ENCODE measurements around the gene TENM3.

TENM3 gene

GRCh38 chr4:182756161-182756690, 513.0 kb downstream of the TENM3 start:
- Mint-ChIP-seq H3K36me3 (no peaks in the 10 kb centered on the region), H3K4me3 (no peak overlapping the region), H3K9me3 (no peaks in the 10 kb centered on the region), H3K4me1 (no peaks in the 10 kb centered on the region), H3K27ac (no peak overlapping the region), H3K27me3 (no peaks in the 10 kb centered on the region)

GRCh38 chr4:182758273-182758672, 515.1 kb downstream of the TENM3 start:
- H3K4me3 Mint-ChIP-seq = no peak overlapping the region
- no peaks in the 10 kb centered on the region for H3K4me1 Mint-ChIP-seq
- H3K36me3 Mint-ChIP-seq = no peaks in the 10 kb centered on the region
- no peaks in the 10 kb centered on the region for H3K9me3 Mint-ChIP-seq
- H3K27ac Mint-ChIP-seq = no peak overlapping the region
- no peaks in the 10 kb centered on the region for H3K27me3 Mint-ChIP-seq

DNA sequence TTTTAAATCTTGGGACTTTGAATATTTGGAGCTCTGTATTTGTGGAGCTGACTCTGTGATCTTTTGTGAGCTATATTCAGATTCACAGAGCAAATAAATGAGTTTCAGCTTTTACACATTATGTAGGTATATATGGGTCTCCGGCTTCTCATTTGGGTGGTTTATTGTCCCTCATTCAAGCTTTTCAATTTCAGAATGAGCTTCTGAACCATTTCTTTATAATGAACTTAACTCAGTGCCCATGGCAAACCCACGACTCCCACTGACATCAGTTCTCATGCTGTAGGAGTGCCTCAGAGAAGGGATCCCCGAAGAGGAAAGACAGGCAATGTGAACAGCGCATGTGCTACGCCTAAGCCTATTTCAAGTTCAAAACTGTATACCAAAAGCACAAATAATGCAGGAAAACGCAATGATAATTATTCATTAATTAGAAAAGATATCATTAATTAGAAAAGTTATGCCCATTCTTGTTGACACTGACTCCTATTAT, 517.4 kb downstream of the TENM3 start:
- Mint-ChIP-seq H3K27ac (no peak overlapping the region), H3K36me3 (no peaks in the 10 kb centered on the region), H3K4me3 (no peak overlapping the region), H3K27me3 (peaks cover 4% of the 10 kb centered on the region), H3K9me3 (no peaks in the 10 kb centered on the region), H3K4me1 (no peaks in the 10 kb centered on the region)

- Mint-ChIP-seq H3K4me3 (no peak overlapping the region), H3K4me1 (no peaks in the 10 kb centered on the region), H3K27ac (no peak overlapping the region), H3K36me3 (no peaks in the 10 kb centered on the region), H3K9me3 (no peaks in the 10 kb centered on the region), H3K27me3 (peaks cover 10% of the 10 kb centered on the region)
Measured at GRCh38 chr4:182764137-182764536, 520.9 kb downstream of the TENM3 start.

DNA sequence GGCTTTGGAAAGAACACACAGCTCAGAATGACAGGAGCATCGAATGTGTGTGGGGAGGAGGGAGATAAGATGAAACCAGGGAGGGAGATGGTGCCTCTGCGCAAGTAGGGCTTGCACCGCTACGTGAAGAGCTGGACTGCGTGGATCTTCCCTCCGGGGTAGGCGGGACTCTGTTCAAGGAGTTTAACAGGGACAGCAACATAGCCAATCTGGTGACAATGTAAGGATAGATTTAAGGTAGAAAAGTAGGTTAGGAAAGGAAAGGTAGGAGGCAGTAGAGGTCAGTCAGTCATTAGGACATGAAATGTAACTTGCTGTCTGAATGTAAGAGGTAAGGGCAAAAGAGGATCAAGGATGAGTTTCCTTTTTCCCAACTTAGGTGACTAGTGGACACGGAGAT, 521.4 kb downstream of the TENM3 start:
- Mint-ChIP-seq H3K27me3 (peaks cover 10% of the 10 kb centered on the region), H3K36me3 (no peaks in the 10 kb centered on the region), H3K27ac (no peak overlapping the region), H3K9me3 (no peaks in the 10 kb centered on the region), H3K4me3 (no peak overlapping the region), H3K4me1 (no peaks in the 10 kb centered on the region)

DNA sequence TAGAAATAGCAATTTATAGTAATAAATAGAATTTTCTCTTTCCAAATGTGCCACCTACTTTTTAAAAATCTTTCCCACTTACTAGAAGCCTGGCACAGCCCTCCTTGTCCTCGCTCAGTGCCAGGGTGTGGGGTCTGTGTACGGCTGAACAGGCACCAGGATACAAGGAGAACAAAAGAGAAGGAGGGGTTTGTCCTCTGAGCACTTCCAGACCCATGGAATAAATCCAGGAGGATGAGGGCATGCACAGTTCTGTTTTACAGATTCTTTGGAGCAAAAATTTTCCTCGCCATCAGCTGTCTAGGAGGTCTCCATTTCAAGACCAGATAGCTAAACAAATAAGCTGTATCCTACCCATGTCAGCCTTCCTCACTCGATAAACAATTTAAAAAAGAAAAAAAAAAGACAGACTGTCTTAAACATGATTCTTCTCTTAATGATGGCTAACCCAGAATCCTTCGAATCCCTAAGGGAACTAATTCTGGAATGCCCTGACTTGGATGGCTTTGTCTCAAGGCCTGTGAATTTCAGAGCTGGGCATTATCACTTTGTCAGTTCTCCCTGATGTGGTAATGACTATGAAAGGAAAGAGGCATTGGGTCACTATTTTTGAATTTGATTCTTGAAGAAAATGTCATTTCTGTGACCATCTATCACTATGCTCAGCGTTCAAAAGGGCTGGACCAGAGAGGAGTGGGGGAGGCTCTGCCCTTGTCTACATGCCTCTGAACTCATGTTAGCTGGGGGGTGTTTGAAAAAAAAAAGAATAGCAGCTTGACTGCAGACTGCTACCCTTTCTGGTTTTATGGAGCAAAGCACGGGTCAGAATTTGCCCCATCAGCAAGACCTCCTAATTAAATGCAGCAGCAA, 523.0 kb downstream of the TENM3 start:
- Mint-ChIP-seq H3K27ac (no peak overlapping the region), H3K4me1 (no peaks in the 10 kb centered on the region), H3K27me3 (peaks cover 10% of the 10 kb centered on the region), H3K4me3 (no peak overlapping the region), H3K9me3 (no peaks in the 10 kb centered on the region), H3K36me3 (no peaks in the 10 kb centered on the region)

DNA sequence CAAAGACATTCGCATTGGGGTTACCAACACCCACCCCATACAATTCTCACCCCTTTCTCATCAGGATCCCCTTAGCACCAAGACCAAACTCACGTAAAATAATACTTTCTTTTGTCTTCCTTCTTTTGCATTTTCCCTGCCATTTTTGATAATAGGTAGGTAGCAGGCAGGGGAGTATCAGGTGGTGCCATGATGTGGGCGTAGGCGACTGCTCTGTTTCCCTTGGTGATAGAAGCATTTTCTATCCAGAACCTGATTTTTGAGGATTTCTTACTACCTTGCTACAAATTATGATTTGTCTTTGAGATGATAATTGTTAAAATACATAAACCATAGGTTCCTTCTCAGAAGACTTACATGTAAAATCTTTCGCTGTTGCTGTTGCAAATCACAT, 523.7 kb downstream of the TENM3 start:
- Mint-ChIP-seq H3K27me3 (peaks cover 10% of the 10 kb centered on the region), H3K36me3 (no peaks in the 10 kb centered on the region), H3K4me1 (no peaks in the 10 kb centered on the region), H3K9me3 (no peaks in the 10 kb centered on the region), H3K27ac (no peak overlapping the region), H3K4me3 (no peak overlapping the region)

DNA sequence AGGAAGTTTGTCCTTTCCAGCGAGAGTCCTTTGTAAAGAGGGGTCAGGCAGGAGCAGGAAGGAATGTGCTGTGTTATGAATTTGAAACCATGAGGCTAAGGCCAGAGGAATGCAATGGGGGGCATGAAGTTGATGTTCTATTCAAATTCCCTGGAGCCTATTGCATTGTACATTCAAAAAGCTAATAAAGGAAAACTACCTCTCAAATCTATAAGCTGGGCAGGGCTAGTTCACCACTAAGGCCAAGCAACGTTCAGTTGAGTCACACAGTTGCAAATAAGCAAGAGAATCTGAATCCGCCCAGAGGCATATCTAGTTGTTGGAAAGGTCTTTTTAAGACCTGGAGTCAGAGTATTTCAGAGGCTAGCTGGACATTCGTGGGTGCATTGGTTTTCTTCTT, 525.6 kb downstream of the TENM3 start:
- no peak overlapping the region for H3K27ac Mint-ChIP-seq
- H3K27me3 Mint-ChIP-seq = peaks cover 10% of the 10 kb centered on the region
- H3K4me3 Mint-ChIP-seq = no peak overlapping the region
- H3K36me3 Mint-ChIP-seq = no peaks in the 10 kb centered on the region
- no peaks in the 10 kb centered on the region for H3K9me3 Mint-ChIP-seq
- H3K4me1 Mint-ChIP-seq = no peaks in the 10 kb centered on the region

GRCh38 chr4:182770259-182770995, 527.2 kb downstream of the TENM3 start:
- no peak overlapping the region for H3K4me3 Mint-ChIP-seq
- H3K36me3 Mint-ChIP-seq = no peaks in the 10 kb centered on the region
- H3K4me1 Mint-ChIP-seq = no peaks in the 10 kb centered on the region
- no peaks in the 10 kb centered on the region for H3K9me3 Mint-ChIP-seq
- H3K27ac Mint-ChIP-seq = no peak overlapping the region
- H3K27me3 Mint-ChIP-seq = peaks cover 6% of the 10 kb centered on the region

- H3K36me3 Mint-ChIP-seq = no peaks in the 10 kb centered on the region
- H3K27ac Mint-ChIP-seq = no peak overlapping the region
- H3K27me3 Mint-ChIP-seq = peaks cover 5% of the 10 kb centered on the region
- H3K4me1 Mint-ChIP-seq = no peaks in the 10 kb centered on the region
- H3K4me3 Mint-ChIP-seq = no peak overlapping the region
- no peaks in the 10 kb centered on the region for H3K9me3 Mint-ChIP-seq
Measured at GRCh38 chr4:182770996-182771514, 527.9 kb downstream of the TENM3 start.

- no peak overlapping the region for H3K27ac Mint-ChIP-seq
- H3K9me3 Mint-ChIP-seq = no peaks in the 10 kb centered on the region
- H3K27me3 Mint-ChIP-seq = no peaks in the 10 kb centered on the region
- no peaks in the 10 kb centered on the region for H3K4me1 Mint-ChIP-seq
- no peaks in the 10 kb centered on the region for H3K36me3 Mint-ChIP-seq
- no peak overlapping the region for H3K4me3 Mint-ChIP-seq
Measured at GRCh38 chr4:182775075-182775474, 531.9 kb downstream of the TENM3 start.

DNA sequence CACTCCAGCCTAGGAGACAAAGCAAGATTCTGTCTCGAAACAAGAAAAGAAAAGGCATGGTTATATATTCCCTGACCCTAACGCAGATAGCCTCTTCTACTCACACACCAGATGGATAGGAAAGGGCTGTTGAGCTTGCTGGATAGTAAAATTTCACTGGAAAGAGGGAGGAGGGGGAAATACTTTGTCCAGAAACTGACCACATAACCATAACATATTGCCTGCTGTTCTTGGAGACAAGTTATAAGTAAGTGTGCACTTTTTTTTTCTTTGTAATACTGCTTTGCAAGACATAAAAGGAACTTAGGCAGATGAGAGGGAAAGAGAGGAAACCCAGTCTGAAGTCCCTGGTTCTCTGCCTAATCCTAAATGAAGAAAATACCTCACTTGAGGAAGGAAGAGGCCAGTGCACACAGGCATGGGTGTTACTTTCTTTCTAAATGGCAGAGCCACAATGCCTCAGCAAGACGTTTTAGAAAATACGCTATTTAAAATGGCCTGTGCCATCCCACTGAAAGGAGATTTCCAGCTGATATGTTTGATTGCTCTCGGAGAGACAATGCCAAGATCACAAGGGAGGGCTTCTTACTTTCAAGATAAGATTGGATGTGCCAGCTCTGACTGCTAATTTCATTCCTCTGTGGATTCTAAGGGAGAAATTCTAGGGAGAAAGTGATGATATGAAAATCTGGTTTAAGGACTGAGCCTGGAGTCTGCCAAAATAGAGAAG, 533.3 kb downstream of the TENM3 start:
- H3K36me3 Mint-ChIP-seq = no peaks in the 10 kb centered on the region
- H3K4me3 Mint-ChIP-seq = no peak overlapping the region
- no peaks in the 10 kb centered on the region for H3K9me3 Mint-ChIP-seq
- H3K4me1 Mint-ChIP-seq = no peaks in the 10 kb centered on the region
- no peaks in the 10 kb centered on the region for H3K27me3 Mint-ChIP-seq
- H3K27ac Mint-ChIP-seq = no peak overlapping the region

DNA sequence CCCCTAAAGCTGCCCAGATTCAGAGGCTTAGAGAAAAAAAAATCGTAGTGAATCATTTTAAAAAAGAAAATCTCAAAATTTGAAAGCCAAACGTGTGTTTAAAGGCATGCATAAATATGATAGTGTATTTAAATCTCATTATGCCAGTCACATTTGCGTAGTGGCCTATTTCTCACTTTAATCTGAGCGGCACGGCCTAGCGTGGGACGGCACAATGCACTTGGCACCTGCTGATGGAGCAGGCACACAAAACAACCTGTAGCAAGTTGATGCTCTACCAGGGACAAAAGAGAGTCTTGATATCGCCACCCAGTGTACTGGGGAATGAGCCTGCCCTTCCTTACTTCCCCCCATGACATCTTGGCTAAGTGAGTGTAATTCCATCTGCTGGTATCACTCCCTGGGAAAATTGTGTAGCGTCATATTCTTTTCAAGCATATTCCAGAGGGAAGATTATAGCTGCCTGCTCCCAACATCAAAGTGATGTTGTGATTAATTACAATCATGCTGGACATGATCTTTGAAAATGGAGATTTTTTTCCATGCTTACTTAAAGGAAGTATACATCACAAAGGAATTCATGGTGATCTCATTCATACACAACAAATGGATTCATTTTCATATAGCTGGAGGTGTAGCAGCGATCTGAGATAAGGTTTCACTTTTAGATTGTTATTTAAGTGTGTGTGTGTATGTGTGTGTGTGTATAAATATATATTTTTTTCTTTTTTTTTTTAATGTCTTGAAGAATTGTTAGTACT, 535.2 kb downstream of the TENM3 start:
- H3K27me3 Mint-ChIP-seq = no peaks in the 10 kb centered on the region
- H3K4me3 Mint-ChIP-seq = no peak overlapping the region
- no peaks in the 10 kb centered on the region for H3K36me3 Mint-ChIP-seq
- H3K27ac Mint-ChIP-seq = no peak overlapping the region
- no peaks in the 10 kb centered on the region for H3K9me3 Mint-ChIP-seq
- H3K4me1 Mint-ChIP-seq = no peaks in the 10 kb centered on the region

DNA sequence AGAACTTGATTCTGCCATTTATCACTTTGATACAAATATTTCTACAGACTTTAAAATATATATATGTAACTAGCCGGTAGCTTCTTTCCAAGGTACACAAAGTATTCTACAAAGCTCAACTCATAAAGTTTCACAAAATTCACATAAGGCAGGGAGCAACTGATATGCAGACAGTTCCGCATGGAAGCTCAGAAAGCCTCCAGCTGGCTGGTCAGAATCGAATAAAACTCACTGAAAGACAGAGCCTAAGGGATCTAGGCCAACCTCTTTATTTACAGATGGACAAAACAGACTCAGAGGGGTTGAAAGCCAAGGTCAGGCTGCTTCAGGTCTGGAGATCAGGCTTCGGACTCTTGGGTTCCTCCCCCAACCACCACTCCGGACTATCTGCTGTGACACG, 543.8 kb downstream of the TENM3 start:
- Mint-ChIP-seq H3K36me3 (no peaks in the 10 kb centered on the region), H3K27ac (no peak overlapping the region), H3K4me1 (no peaks in the 10 kb centered on the region), H3K9me3 (no peaks in the 10 kb centered on the region), H3K4me3 (no peak overlapping the region), H3K27me3 (peaks cover 5% of the 10 kb centered on the region)

DNA sequence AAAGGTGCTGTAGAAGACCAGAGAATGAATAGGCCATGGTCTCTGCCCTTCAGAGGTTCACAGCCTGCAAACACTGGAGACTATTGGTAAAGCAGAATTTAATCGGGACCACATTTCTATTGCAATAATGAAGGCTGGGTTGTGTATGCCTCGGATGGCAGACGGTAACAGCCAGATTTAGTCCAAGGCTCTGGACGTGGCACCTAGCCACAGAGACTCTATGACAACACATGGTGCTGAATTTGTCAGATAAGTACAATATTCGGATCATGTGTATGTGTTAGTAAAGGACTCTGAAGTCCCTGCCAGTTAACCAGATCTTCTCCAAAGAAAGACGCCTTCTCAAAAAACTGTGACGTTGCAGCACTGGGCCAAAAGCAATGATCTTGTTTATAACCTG, 545.0 kb downstream of the TENM3 start:
- Mint-ChIP-seq H3K4me3 (no peak overlapping the region), H3K36me3 (no peaks in the 10 kb centered on the region), H3K4me1 (no peaks in the 10 kb centered on the region), H3K27me3 (peaks cover 5% of the 10 kb centered on the region), H3K9me3 (no peaks in the 10 kb centered on the region), H3K27ac (no peak overlapping the region)

Data from activated naive CD4-positive, alpha-beta T cell treated with anti-CD3 and anti-CD28 coated beads, Interleukin-2, amount 50 U/mL, for 24 hours (primary cell).